HG03060 (cell line): Measurements from ENCODE around the gene BLMH.

Experiments used
- ATAC-seq: cut with Tn5 transposase; IDR thresholded peaks from one replicate; pipeline ENCODE4 v1.9.1; 2021; ENCODE audit warnings: low read depth, moderate number of reproducible peaks; ENCODE audit not compliant: unreplicated experiment

The BLMH gene

DNA sequence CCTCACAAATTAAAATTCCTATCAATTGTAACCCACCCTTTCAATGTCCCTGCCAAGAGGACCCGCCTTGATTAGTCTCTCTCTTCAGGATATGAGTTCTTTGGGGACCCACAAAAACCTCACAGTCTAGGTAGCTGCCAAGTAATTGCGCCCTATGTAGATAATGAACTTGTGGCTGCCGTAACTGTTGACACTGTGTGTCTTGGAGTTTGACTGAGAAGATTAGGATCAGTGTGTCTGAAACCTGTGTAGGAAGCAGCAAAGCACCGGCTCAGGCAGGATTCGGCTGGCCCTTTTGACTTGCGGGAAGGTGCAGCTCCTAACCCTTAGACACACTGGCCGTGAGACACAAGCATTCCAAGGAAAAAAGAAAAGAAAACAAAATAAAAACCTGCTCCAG is 38.4 kb downstream of the BLMH start:
- no peak for ATAC-seq

DNA sequence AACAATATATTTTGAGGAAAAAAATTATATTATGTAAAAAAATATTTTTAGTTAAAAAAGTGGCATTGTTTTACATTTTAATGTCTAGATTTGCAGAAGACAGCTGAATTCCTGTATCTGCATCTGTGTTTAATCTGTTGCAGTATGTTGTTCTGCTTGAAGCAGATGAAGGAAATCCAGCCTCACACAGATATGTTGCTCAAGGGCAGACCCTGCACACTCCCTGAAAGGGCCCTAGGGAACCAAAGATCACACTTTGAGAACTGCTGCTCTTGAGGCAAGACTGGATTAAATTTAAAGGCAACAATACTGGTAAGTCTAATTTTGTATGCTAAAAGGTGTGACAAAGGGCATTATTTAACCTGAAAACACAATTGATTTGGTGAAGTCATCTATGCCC is 39.8 kb downstream of the BLMH start:
- ATAC-seq: no peak

DNA sequence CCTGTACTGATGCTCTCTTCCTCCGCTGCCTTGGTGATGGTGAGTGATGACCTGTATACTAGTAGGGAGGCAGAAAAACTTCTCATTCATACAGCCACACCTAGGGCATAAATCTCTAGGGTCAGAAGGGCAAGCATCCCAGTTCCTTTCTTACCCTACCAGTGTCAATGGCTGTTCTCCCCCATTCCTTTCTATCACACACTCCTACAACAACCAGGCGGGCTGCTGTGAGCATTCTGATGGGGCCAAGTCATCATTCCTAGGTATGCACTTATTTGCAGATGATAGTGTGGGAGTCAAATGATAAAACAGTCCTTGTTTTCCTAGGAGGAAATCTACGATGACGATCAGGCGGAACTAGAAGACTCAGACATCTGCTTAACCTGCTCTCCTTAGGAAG is 42.3 kb downstream of the BLMH start:
- ATAC-seq: no peak

DNA sequence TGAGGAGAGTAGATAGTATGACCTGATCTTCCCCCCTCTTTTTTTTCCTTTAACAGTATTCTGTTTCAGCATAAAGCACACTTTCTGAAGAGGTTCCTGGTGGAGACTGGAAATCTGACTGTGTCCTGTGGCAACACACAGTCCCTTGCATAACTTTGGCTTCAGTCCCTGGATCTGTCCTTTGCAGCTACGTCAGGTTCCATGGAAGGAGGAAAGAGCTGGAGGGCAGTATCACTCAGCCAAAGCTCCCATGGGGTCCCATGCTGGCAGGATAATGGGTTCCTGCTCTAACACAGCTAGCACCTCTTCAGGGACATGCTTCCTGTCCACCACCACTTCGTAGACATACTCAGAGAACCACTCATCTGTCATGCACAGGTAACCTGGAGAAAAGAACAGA is 43.0 kb downstream of the BLMH start:
- no peak for ATAC-seq

DNA sequence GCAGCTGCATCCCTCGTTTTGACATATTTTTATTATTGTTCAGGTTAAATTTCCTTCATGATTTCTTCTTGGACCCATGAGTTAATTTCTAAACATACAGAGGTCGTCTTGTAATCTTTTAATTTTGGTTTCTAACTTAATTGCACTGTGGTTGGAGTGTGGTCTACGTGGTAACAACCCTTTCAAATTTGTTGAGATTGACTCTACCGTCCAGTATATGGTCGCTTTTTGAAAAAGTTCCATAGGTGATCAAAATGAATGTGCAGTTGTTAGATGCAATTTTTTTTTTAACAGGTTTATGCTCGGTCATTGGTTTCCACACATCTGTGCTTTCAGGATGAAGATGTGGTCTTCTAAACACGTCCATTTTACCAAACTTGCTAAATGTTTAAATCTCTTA is 45.3 kb downstream of the BLMH start:
- no peak for ATAC-seq

DNA sequence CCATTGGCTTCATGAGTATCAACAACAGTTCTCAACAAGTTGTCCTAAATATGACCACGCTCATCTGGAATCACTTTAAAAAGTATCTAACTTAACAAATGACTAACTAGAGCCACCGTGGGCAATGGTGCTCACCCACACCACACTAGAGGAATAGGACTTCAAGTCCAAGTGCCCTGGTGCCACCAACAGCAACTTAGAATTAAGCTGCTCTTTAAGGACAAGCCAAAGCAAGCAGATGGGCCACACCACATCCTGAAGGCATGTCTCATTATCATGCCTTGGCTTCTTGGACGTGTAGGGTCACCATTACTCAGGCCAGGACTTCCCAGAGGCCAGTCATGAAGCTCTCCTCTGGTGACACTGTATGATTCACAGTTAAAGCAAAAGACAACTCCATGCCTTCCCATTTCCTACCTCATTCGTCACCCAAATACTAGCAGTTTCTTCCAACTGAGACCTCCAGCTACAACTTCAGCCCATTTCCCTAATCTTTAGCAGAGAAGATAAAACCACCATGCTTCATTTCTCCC is 46.8 kb downstream of the BLMH start:
- ATAC-seq: no peak

DNA sequence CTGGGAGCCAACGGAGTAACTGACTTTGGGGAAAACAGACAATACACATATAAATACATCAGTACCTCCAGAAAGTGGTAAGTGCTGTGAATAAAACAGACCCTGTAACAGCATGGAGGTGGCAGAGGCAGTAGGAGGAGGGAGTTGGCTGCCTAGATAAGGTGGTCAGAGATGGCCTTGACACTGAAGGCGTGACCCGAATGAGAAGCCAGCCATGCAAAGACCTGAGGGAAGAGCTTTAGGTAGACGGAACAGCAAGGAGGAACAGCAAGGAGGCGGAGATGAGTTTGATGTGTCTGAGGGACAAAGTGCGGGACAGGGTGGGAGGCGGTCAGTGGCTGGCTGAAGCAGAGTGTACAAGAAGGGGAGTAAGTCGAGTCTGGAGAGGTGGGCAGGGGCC is 48.2 kb downstream of the BLMH start:
- no peak for ATAC-seq

DNA sequence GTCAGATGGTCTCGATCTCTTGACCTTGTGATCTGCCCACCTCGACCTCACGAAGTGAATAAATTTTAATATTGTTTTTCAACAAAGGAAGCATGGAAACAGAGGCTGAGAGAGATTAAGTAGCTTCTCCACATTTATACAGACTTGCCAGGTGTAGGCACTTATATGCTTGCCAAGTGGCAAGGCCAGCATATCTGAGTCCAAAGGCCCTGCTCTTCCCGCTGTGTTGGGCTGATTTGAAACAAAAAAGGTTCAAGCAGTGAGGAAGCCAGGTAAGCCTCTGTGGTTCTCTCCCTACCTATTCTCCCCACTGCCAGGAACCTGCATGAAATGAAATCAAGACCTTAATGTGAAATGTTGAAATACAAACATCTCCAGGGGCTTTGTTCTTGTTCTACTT is 48.7 kb downstream of the BLMH start:
- no peak for ATAC-seq

DNA sequence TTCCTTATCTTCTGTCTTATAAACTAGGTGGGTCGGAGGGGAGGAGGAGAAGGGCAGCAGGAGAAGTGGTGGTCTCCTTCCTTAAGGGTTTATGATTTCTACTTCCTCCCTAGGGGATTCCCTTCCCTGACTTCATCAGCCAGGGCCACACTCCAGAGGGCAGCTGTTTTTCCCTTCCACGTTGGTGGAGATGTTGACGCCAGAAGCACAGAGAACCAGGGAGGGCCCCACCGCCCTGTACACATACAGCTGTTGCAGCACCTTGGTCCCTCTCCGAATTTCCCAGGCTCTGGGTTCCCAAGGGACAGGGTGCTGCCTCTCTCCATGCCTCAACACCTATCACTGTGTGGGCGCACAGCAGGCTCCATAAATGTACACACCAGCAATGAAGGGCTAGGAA is 50.7 kb downstream of the BLMH start:
- ATAC-seq: no peak

DNA sequence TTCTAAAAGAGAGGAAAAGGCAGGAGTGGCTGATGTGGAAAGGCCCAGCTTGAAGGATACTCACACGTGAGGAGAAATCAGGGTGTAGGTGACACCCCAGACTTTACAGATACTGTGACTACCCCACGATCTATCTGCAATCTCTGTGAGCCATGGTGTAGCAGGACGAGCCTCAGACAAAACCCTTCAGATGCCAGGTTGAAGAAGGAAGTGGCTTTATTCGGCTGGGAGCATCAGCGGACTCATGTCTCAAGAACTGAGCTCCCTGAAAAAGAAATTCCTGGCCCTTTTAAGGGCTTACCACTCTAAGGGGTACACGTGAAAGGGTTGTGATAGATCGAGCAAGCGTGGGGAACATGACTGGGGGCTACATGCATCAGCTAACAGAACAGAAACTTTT is 51.6 kb downstream of the BLMH start:
- ATAC-seq: no peak

DNA sequence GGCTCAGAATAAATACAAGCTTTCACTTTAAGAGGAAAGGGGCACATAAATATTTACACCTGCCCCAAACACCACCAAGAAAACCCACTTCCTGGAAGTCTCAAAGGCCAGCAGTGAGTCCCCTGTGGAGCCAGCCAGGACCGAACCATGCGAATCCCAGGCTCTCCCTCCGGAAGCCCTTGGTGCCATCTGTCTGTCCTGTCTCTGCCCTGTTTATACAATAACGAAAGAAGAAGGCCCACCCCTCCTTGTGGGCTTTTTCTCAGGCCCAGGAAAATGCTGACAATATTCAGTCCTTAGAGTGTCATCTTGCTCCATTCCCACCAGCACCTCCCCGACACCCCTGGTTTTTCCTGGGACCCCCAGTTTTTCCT is 52.7 kb downstream of the BLMH start:
- ATAC-seq: no peak

DNA sequence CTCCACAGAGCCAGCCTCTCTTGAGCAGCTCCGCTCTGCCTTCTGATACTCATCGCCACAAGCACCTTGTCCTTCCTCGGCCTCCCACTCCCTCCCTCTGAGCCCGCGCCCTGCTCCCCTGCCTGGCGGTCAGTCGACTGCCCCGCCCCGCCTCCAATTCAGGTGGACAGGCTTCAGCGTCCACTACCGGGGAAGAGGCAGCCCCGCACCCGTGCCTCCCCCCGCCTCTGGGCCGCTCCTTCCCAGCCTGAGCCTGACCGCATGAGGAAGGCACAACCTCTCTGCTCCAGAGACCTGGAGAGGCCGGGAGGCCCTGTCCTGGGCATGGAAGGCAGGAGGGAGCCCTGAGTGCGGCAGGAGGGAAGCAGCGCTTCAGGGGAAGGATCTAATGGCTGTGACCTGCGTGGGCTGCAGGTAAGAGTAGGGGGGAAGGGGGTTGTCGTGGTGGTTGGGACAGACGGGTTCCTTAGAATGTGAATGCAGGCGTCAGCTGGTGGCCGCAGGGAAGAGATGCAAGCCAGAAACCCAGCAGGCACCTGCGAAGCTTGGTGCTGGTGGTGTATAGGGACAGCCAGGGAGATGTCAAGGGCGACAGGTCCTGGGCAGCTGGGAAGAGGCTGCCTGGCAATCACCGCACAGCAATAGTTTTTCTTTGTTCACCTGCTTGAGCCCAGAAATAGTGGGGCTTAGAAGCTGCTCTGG is 53.2 kb downstream of the BLMH start:
- ATAC-seq: no peak

DNA sequence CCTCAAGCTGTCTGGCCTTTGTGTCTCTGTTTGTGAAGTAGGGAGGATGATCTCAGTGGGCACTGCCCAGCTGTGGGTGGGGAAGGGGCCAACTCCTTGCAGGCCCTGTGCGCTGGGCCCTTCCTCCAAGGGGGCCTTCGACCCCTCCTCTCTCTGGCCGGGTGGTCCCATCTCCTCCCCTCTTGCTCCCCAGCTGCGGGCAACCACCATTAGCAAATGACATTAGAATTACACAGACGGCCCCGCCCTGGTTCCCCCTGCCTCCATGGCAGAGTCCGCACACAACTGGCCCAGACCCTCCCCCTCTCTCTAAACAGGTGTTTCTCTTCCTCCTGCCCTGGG is 53.8 kb downstream of the BLMH start:
- no peak for ATAC-seq

DNA sequence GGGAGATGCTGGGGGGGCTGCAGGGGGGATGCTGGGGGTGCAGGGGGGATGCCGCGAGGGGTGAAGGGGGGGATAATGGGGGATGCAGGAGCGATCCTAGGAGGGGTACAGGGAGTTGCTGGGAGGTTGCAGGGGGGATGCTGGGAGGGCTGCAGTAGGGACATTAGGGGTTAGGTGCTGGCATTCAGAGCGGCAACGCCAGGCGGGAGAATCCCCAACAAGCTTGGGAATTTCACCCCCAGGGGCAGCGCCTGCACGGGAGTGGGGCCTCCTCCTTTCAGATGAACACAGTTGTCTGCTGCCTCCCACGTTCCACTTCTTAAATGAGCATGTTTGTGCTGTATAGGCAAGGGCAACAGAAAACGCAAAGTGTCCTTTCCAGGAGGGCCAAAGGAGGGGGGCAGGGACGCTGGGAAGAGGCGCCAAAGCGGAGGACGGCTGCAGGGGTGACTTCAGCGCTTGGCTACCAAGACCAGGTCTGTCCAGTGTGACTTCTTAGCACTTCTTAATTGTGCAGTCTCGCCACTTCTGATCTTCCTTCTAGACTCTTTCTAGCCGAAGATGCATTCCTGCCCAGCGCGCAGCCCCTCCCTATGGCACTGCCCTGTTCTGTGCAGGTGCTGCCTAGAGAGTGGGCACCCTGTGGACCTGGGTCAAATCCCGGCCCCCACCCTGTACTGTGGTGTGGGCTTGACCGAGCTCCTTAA is 54.3 kb downstream of the BLMH start:
- no peak for ATAC-seq

DNA sequence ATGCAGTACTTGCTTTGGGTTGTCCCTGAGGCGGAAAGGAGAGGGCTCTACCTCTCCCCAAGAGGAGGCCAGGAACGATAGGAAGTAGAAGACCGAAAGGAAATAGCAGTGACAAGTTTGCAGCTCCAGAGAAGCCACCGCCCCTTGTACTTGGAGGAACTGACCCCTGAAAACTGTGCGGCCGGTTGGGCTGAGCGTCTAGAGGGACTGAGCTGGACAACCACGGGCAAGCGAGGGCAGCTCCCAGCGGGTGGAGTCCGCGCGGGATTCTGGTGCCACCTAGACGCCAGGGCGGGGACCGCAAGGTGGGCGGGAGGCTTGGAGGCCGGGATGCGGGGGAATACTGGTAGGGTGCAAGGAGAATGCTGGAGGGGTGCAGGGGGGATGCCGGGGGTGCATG is 55.0 kb downstream of the BLMH start:
- no peak for ATAC-seq

DNA sequence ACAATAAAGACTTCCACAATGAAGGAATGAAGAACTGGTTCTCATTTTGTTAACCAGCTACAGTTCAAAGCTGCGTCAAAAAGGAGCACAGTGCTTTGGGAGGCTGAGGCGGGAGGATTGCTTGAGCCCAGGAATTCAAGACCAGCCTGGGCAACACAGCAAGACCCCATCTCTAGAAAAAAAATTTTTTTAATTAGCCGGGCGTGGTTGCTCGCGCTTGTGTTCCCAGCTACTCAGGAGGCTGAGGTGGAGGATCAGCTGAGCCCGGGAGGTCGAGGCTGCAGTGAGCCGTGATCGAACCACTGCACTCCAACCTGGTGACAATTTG is 55.5 kb downstream of the BLMH start:
- no peak for ATAC-seq

DNA sequence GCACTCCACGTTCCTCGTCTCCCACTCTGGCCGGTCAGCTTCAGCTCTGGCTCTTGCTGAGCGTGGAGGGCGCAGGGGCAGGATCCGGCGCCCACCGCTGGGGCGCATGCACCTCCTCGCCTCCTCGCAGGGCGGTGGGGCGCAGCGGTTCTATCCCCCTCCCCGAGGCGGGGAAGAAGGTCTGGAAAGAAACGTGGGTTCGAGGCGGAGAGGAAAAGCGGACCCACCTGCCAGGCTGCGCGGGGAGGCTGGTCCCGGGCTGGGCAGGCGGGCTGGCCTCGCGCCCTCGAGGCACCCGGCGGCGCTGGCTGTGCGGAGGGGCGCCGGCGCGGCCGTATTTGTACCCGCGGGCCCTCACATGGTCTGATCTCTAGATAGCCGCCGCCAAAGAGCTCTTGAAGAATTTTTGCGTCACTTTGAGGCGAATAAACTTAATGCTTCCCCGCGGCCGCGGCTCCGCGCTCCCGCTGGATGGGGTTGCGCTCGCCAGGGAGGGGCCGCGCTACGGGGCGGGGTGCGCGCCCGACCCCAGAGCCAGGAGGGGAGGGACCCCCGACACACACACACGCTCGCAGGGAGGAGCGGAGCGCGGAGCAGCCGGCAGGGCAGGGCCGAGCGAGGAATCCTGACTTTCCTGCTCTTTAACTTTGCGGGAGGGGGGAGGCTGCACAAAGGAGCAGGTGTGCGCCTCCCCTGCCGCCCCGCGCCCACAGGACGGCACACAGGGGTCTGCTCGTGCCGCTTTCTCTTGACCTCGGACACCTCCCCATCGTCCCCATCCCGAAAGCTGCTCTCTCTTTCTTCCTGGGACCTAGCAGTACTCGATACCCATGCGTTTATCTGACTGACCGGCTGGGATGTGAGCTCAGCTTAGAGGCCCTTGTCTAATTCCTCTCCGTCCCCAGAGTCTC is 56.1 kb downstream of the BLMH start, which contains the start of gene SLC6A4:
TSS of gene SLC6A4 (minus strand) at position 312 of the 911 bp plus-strand sequence. CDS start 13,739 bp downstream, outside the sequence.
- no peak for ATAC-seq

DNA sequence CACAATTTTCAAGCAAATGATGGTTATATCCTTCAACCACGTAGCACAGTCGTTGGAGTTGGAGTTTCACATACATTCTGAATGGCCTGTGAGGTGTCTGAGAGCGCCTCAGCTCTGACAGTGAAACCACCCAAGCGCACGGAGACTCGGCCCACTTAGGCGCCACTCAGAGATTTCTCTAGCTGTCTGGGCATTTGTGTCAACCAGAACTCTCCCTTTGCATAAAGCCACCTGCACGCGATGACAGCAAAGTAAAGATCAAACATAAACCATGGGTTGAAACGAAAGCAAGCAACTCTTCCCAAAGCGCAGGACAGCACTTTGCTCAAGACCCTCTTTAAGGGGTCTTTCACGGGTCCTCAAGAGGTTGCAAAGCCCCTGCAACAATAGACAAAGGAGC is 56.8 kb downstream of the BLMH start:
- ATAC-seq: no peak

DNA sequence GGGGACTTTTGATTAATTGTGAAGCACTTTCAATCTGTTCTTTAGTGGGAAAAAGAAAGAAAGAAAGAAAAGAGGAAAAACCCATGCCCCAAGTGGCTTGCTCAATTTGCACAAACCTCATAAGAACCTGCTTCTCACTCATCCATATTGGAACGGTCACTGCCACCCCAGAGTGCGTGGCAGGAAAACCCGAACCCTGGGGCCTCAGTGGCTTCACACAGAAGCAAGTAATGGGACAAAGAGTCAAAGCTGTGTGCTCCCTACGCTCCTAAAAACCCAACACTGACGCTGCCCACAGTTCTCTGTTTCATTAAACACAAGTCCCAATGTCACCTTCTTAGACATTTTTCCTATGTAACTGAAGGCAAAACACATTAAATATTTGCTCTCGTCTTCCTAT is 57.4 kb downstream of the BLMH start:
- ATAC-seq: no peak

DNA sequence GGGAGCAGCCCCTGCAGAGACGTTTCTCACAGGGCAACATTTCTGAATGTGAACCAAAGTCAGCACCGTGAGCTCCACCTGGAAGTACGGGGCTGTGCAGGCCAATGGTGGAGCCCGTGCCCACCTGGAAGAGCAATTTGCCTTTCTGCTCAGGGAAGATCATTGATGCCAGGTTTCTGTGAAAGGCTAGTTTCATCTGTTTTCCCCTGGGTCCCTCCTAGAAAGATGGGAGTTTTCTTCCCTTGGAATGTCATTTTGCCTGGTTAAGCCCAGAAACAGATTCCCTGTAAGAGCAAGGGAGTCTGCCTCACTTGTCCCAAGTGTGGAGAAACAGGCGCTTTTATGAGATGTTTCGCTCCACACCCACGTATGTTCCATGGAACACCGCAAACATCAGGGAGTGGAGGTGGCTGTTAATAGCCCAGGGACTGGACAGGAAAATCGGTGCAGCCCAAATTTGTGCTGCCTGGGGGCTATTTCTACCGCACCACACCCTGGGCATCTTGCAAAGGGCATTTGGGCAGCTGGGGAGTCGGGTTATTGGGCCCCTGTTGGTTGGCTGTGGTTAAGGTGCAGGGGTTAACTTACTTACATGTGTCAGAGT is 58.8 kb downstream of the BLMH start:
- no peak for ATAC-seq
